GM20000 (cell line): ENCODE results near the gene HIPK2.

Source experiments
- DNase-seq: peaks from one replicate; pipeline ENCODE4 v3.0.0; 2012; ENCODE audit warnings: low spot score
- CTCF ChIP-seq: IDR thresholded peaks from 2 replicates; pipeline ENCODE4 v1.5.1; 2012; ENCODE audit warnings: mild to moderate bottlenecking, control low read depth; ENCODE audit errors: extremely low read depth, missing control alignments

HIPK2 gene

DNA sequence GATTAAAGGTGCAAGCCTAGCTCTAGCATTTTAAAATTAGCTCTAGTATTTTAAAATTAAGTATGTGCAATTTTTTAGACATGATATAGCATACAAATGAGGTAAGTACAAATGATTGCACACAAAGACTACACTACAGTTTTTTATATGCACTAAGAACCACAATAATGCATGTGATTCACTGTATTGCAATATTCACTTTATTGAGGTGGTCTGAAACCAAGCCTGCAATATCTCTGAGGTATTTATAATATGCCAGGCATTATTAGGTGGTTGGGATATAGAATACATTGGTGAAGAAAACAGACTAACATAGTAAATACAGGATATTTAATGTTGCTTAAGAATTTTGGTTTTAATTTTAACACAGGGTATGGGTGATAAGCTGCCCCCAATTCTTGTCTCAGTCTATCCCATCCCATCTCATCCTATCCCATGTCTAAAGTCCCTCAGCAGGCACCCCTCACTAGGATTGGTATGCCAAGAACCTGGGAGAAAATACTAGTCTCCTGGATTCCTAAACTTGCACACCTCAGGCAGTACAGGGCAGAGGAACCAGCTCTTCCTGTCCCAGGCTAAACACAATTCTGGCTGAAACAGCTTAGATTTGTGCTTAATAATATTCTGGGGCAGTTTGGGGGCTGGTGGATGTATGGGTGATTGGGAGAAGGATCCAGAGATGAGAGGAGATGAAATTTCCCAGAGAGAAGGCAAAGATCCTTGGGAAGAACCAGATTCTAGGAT is 90.4 kb downstream of the HIPK2 start:
- no peak for TF ChIP-seq CTCF
- DNase-seq: no peak

DNA sequence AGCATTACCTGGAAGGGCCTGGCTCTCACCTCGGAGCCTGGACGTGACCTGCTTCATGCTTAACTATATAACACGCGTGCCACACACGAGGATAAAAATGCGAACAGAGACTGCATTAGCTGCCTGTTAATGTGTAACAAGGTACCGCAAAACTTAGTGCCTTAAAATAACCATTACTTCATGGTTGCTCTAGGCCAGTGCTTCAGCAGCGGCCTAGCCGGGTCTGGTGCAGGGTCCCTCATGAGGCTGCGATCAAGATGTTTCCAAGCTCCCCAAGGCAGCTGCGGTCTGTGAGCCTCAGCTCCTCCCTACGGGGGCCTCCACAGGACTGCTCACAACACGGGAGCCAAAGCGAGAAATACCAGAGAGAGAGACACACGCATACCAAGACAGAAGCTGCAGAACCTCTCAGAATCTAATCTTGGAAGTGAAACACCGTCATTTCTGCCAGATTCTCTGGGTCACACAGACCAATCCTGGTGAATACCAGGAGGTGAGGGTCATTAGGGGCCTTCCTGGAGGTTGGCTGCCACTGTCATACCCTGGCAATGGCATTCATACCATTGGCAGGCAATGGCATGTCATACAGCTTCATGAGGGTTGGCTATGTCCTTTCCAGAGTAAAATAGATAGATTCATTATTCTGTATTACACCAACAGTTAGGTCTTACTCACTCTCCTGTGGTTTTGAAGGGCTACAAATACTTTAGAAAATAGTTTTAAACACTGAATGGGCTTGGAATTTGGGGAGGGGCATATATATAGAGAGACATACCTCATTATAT is 94.5 kb downstream of the HIPK2 start:
- DNase-seq: peak; percentile 40
- no peak for TF ChIP-seq CTCF

DNA sequence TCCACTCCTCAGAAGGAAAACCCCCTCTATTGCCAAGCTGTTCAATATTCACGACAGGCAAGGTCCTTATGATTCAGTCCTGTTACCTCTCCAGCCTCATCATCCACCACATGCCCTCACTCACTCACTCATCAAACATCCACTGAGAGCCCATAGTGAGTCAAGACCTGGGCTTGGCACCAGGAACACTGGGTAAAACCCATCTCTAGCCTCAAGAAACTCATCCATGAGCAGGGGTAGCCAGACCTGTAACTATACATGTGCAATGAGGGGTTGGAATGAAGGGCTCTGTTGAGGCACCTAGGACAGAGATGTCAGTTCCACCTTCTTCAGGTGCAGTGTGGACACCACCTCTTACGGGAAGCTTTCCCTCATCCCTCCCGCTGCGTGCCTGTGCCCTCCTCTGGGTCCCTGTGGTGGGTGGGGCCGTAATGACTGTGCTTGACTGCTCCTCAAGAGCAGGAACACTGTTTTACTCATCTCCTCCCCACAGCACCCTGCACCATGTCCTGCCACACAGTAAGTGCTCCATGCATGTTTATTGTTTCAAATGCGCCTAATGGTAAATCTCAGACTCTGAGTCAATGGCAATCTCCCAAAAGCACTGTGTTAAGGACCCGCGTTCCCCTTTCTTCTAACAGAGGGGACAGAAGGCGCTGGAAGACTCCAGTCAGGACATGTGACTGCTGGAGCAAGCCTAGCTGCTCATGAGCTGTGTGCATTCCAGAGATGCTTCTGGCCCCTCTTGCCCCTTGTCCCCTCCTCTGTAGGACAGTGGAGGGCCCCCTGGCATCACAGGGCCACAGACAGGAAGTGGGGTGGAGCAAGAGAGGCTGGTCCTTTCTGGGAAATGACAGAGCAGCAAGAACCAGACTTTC is 95.4 kb downstream of the HIPK2 start:
- no peak for TF ChIP-seq CTCF
- DNase-seq: no peak

- no peak for DNase-seq
- no peak for TF ChIP-seq CTCF
Measured at GRCh38 chr7:139681812-139682135, 96.0 kb downstream of the HIPK2 start.

GRCh38 chr7:139681463-139681755 is 96.4 kb downstream of the HIPK2 start:
- DNase-seq: no peak

DNA sequence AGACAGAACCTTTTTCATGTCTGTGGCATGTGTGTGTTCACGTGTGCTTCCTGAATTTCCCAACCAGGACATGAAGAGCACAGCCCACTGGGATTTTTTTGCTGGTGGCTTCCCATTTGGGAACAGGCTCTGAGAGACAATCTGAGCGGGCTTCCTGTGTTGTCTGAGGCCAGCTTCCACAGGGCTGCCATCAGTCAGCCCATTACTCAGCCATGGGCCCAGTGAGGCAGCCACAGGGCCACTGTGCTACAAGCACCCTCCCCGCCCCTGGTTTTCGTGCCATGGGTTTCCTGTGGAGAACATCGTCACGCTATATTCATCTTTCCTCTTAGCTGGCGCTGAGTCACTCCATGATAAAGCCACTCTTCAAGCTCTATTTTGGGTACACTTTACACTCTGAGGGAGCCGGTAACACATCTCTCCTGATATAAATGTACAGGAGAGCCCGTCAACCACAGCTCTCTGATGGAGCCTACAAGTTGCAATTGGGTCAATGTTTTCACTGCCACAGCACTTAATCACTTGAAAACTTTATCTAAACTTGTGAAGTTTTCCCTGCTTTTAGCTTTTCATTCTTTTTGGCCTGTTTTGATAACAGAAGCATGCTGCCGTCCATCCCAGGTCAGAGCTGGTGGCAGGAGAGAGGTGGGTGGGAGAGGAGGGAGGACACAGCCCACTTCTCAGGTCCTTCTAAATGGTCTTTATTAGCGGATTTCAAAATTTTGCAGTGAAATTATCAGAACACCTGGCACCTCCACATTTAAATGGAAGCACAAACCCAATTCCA is 96.9 kb downstream of the HIPK2 start:
- no peak for DNase-seq
- no peak for TF ChIP-seq CTCF

More at GRCh38 chr7:139681463-139681755, 96.4 kb downstream of the HIPK2 start:
- no peak for TF ChIP-seq CTCF
